Activated effector memory CD4-positive, alpha-beta T cell treated with Interleukin-2 at 50 U/mL for 16 hours (primary cell): ENCODE results near the gene CPNE8.
"Not testable (repeated sequence)": the region's sequence is repeated elsewhere in the genome, so short reads cannot be mapped to it uniquely, and the experiment has no call there.

Experiments used
- DNase-seq: peaks from one replicate; pipeline ENCODE4 v3.0.0-alpha.2; 2020

The CPNE8 gene

DNA sequence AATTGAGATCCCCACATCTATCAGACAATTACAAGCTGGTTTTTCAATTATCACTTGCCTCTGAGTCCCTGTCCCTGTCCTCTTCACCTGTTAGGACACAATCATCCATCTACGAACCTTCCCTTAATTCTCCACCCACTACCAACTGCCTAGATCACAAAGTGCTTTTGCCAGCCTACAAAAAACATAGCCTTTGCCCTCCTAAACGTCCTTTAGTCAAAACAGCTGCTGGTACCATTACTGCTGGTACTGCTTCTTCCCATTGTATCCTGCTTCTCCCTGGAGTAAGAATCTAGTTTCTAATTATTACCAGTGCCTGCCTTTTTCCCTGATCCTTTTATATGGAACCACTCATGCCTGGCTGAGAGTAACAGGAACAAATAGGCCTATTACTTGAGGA is 82.1 kb downstream of the CPNE8 start:
- no peak for DNase-seq

GRCh38 chr12:38817942-38818341 is 87.4 kb downstream of the CPNE8 start:
- no peak for DNase-seq

GRCh38 chr12:38813923-38814322 is 91.5 kb downstream of the CPNE8 start:
- DNase-seq, result no peak

DNA sequence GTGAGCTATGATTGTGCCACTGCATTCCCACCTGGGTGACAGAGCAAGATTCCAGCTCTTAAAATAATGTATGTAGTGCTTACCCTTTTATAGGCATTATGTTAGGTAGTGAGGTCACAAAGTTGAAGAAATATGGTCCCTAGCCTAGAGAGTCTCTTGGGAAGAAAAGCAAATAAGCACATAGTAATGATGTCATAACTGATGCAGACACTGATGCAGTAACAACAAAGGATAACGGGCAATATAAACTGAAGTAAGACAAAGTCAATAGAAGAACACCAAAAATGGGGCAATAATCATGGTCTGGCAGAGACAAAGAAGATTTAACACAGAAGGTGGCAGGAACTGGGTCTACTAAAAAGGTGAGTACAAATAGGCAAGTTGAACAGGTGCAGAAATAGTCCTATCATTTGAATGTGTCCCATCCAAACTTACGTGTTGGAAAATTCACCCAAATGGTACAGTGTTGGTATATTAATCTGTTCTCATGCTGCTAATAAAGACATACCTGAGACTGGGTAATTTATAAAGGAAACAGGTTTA is 93.5 kb downstream of the CPNE8 start:
- no peak for DNase-seq

GRCh38 chr12:38809832-38810231 is 95.6 kb downstream of the CPNE8 start:
- DNase-seq, result no peak

DNA sequence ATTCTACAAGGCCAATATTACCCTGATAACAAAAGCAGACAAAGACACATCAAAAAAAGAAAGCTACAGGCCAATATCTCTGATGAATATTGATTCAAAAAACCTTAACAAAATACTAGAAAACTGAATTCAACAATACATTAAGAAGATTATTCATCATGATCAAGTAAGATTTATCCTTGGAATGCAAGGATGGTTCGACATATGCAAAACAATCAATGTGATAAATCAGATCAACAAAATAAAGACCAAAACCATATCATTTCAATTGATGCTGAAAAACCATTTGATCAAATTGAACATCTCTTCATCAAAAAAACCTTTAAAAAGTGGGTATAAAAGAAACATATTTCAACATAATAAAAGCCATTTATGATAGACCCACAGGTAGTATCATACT is 117.3 kb downstream of the CPNE8 start:
- no peak for DNase-seq

GRCh38 chr12:38785381-38785780 is 120.0 kb downstream of the CPNE8 start:
- no peak for DNase-seq

DNA sequence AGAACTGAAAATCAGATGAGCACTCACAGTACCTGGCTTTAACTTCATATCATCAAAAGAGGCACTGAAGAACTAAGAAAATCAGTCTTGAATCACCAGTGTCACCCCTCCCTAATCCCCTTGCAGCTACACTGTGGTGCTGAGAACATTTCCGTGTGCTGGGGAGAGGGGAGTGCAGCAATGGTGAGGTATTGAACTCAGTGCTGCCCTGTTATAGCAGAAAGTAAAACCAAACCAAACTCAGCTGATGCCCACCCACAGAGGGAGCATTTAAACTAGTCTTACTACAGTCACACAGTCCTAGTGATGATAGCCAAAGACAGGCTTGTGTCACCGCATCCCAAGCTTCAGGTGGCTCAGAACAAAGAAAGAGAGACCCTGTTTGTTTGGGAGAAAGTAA is 122.1 kb downstream of the CPNE8 start:
- DNase-seq, result no peak

DNA sequence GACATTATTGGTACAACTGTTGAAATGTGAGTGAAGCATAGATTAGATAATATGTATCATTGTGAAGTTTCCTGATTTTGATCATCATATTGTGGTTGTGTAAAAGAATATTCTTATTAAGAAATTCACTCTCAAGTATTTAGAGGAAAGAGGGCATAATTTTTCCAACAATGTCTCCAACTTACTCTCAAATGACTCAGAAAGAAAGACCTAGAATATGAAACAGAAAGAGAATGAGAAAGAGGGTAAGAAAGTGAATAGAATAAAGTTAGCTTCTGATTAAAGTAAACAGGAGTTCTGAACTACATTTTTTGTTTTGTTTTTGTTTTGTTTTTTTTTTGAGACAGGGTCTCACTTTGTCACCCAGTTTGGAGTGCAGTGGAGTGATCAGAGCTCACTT is 123.0 kb downstream of the CPNE8 start:
- DNase-seq, result no peak

DNA sequence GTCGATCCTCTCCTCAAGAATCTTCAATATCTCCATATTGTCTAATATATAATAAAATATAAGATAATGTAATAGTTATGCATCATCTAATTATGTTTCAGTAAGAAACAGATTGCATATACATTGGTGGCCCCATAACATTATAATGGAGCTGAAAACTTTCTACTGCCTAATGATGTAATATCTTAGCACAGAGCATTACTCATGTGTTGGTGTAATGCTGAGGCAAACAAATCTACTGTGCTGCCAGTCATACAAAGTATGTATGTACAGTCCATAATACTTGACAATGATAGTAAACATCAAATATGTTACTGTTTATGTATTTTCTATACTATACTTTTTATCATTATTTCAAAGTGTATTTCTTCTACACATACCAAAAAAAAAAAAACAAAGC is 128.7 kb downstream of the CPNE8 start:
- DNase-seq, result no peak

DNA sequence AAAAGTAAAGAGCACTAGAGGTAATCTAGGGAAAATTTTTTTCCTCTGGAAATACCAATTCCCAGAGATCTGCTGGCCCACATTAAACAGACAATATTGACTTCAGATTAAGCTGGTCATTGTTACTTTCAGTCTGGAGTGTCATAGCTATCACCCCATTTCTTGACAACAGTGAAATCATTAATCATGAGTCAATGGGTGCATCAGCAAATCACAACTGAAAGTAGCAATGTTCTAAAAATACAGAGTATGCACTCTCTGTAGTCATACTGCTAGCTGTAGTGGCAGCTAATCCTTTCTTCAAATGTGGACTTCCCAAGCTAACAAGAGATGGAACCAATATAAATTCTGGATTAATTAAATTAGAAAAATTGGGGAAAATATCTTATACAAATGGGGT is 129.9 kb downstream of the CPNE8 start:
- no peak for DNase-seq

- DNase-seq, result no peak
Observed at GRCh38 chr12:38772437-38772836, 133.0 kb downstream of the CPNE8 start.

- no peak for DNase-seq
Observed at GRCh38 chr12:38771871-38772270, 133.5 kb downstream of the CPNE8 start.

DNA sequence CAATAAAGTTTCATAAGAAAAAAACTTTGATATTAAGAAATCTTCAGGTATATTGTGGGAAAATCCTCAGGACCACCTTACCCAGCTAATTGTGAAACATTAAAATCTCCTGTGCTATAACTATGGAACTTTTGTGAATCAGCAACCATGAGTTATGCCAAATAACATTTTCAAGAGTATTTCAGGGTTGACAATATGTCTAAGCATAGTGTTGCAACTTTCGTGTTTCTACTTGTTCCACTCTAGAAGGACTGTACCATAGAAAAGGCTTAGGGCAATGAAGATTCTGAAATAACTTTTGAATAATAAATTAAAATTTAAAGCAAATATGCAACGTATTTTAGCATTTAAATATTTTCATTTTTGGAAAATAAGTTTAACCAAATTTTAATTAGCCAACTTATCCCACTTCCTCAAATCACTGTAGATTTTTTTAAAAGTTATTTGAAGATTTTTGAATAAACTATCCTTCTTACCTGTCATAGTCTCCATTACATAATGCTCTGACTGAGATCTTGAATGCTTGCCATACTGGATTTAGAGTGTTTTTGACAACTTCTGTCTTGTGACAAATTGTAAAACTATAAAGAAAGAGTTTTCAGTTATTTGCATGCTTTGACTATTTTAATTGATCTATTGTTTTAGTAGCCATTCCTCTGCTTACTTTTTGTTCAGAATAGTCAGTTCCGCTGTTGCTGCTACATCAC is 143.6 kb downstream of the CPNE8 start:
- no peak for DNase-seq

- no peak for DNase-seq
Observed at GRCh38 chr12:38761111-38761510, 144.3 kb downstream of the CPNE8 start.

- DNase-seq, result no peak
Observed at GRCh38 chr12:38759621-38760020, 145.8 kb downstream of the CPNE8 start.

DNA sequence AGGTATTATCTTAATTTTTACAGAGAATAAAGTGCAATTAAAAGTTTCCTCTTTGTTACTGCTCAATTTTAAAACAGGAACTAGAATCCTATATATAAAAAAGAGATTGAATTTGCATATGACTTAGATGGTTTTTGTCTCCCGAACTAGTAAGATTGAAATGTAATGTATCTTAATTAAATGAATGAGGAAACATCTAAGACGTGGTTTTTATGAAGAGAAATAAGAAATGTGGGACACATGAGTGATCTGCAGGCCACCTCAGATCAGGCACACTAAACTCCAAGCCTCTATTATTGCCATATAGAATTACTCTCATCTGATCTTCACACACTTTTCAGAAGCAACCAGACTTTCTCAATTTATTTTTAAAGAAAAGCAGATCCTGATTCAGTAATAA is 158.6 kb downstream of the CPNE8 start:
- DNase-seq, result no peak

- no peak for DNase-seq
Observed at GRCh38 chr12:38745601-38746000, 159.8 kb downstream of the CPNE8 start.

DNA sequence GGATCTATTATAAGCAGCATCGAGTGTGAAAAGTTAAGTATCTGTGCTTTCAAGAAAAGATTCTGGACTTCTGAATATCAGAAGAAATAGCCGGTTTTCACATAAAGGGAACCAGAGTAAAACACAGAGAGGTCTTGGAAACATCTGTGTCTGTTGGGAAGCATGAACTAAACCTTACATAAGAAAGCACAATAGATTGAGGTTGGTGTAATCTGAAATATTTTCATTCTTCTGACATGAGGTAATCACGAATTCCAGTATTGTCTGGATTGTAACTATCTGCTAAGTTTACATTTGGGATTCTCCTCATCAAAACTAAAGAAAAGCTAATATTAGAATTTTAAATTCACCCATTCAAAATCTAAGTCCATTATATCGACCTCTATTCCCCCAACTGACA is 161.3 kb downstream of the CPNE8 start:
- no peak for DNase-seq

GRCh38 chr12:38742496-38742895 is 162.9 kb downstream of the CPNE8 start:
- not testable (repeated sequence) for DNase-seq

DNA sequence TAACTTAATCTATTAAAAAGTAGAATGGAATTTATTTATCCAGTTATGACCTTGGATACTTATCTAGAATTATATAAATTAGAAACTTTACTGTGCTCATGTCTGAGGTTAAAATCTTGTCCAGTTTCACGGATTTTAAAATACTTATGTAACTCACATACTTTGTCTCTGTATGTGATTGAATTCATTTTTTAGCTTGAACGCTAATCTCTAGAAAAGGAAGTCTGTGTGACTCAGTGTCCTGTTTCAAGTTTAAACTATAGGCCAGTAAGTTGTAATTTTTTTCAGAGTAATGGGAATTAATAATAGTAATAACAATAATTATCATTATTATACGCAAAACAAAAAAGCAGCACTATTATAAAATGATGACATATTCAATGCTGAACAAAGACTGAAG is 168.6 kb downstream of the CPNE8 start:
- no peak for DNase-seq

- DNase-seq, result no peak
Observed at GRCh38 chr12:38732761-38733160, 172.6 kb downstream of the CPNE8 start.

DNA sequence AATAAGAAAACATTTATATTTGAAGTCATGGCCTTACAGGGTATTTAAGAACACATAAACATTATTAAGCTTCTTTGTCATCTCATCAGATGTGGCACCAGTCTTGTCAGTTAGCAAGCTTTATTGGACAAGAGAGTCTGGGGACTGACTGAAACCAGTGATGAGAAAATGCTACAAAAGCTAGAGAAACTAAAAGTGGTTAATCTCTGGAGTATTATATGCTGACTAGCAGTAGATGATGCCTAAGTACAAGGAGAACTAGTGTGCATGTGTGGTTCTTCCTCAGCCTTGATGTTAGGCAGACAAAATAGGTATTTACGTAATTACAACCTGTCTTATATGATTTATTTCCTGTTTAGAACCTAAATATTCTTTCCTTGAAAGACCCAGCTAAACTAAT is 176.5 kb downstream of the CPNE8 start:
- DNase-seq, result no peak

- no peak for DNase-seq
Observed at GRCh38 chr12:38721611-38722252, 183.7 kb downstream of the CPNE8 start.

GRCh38 chr12:38720661-38721060 is 184.7 kb downstream of the CPNE8 start:
- no peak for DNase-seq
